IPS-18c (cell line): Measurements from ENCODE around the gene GOLPH3.
"Not testable (repeated sequence)": the region's sequence is repeated elsewhere in the genome, so short reads cannot be mapped to it uniquely, and the experiment has no call there.

Source experiments
- H3K4me3 ChIP-seq: 2 replicates; pipeline ENCODE4 v1.7.0; 2013; ENCODE audit warnings: low read depth, mild to moderate bottlenecking, low read length, moderate library complexity; ENCODE audit not compliant: insufficient read depth
- H3K9me3 ChIP-seq: one replicate; pipeline ENCODE4 v1.6.1; 2013; ENCODE audit warnings: mild to moderate bottlenecking, low read length, moderate library complexity; ENCODE audit not compliant: control insufficient read depth, insufficient read depth

GOLPH3 gene

DNA sequence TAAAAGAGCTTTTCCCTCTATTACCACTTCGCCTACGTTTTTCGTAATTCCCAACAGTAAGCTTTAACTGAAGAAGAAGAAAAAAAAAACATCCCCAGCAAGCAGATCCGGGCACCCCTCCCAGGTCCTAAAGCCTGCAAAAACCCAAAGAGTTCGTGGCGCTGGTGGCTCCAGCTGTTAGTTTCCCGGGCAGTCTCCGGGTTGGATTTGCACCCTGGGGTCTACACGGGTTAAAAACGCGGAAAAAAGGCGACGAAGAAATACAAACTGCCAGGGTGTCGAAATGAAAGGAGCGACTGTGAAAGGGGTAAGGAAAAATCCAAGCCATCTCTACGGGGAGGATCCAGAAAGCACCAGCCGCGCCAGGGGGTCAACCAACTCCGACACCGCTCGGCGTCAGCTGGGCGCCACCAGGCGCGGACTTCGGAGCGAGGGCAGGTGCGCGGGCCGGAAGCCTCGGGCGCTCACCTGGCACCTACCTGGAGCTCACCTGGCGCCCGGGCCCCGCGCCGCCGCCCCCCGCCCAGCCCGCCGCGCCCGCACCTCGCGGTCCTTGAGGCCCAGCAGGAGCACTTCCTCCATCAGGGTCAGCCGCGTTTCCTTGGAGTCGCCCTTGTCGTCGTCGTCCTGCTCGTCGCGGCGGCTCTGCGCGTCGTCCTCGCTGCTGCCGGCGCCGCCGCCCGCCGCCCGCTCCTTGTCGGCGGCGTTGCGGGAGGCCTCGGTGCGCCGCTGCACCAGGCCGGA lies 680 bp downstream of the GOLPH3 start:
- Histone ChIP-seq H3K4me3 (peak overlapping the region; percentile 95), H3K9me3 (no peaks in the 10 kb centered on the region)

DNA sequence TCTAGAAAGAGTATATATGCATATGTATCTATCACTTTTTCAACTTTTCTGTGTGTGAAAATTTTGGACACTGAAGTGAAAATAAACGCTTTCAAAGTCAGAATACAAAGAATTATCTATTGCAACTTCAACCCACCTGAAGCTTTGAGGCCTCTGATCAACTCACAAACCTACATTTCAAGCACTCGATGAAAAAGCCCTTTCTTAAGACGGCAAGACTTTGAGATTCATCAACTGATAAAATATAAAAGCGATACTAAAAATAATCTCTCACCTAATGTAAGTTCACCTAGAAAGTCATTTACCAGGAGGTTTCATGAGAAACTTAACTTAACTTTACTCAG lies 1.2 kb downstream of the GOLPH3 start:
- Histone ChIP-seq H3K4me3 (peak overlapping the region; percentile 95), H3K9me3 (no peaks in the 10 kb centered on the region)

DNA sequence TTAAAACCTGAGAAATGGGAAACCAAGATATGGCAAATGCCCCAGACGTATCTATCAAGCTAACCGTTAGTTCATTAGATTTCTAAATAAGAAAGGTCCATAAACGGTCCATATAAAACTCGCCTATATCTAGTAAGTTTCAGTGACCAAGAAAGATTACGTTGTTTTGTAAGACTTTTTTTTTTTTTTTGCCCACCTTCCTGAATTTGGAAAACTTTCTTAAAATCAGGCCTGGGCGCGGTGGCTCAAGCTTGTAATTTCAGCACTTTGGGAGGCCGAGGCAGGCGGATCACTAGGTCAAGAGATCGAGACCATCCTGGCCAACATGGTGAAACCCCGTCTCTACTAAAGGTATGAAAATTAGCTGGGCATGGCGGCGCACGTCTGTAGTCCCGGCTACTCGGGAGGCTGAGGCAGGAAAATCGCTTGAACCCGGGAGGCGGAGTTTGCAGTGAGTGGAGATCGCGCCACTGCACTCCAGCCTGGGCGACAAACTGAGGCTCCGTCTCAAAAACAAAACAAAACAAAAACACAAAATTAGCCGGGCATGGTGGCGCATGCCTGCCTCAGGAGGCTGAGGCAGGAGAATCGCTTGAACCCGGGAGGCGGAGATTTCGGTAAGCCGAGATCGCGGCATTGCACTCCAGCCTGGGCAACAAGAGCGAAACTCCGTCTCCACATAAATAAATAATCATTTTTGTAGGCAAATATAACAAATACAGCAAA lies 1.8 kb downstream of the GOLPH3 start:
- H3K4me3 ChIP-seq, result peak overlapping the region; percentile 95
- H3K9me3 ChIP-seq, result not testable (repeated sequence)

DNA sequence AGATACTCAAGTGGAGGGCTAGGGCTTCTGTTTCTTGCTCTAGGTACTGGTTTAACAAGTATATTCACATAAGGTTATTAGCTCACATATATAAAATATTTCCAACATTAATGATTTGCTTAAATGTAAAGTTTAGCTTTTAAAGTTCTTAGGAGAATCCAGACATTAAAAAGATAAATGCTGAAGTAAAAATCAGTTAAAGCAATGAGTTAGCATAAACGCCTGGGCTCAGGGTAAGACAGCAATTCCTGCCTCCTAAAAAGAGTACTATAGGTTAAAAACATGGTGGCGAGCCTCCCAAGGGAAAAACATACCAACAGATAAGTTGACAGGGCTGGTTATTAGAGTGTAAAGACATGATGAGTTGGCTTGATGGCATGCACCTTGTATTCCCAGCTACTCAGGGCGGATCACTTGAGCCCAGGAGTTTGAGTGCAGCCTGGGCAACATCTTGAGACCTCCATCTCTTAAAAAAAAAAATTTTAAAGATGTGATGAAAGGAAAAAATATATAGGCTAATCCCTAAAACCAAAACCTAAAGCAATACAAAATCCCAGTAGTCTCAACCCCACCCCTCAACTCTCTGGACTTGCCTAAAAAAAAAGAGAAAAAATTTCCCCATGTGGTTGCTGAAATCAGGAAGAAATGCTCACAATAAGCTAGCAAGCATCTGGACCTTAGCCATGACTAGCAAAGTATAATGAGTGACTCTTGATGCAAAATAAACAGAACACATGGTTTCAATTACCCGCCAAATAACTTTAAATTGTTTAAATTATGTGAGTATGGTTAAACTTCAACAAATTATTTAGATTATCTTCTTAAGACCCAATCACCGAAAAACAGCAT lies 3.6 kb downstream of the GOLPH3 start:
- Histone ChIP-seq H3K9me3 (no peaks in the 10 kb centered on the region), H3K4me3 (no peak overlapping the region)

- no peak overlapping the region for H3K4me3 ChIP-seq
- H3K9me3 ChIP-seq, result no peaks in the 10 kb centered on the region
Measured at GRCh38 chr5:32168460-32169033, 5.6 kb downstream of the GOLPH3 start.

GRCh38 chr5:32165597-32165996 lies 8.5 kb downstream of the GOLPH3 start:
- no peak overlapping the region for H3K4me3 ChIP-seq

DNA sequence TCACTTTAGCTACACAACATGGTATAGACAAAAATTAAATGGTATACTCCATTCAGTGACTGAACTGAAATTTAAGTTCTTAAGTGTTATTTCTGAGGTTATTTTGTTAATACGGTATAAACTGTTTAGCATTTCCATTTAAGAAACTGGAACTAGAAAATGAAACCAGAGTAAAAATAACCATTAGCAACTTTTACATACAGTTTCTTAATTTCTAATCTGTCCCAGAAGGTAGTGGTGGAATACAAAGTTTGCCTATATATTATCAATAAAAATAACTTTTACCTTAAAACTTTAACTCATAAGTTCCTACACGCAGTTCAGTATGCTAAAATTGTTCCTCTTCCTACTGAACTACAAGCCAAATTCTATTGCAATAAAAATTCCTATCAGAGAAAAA lies 10.3 kb downstream of the GOLPH3 start:
- no peak overlapping the region for H3K4me3 ChIP-seq

More at GRCh38 chr5:32165597-32165996, 8.5 kb downstream of the GOLPH3 start:
- no peaks in the 10 kb centered on the region for H3K9me3 ChIP-seq

DNA sequence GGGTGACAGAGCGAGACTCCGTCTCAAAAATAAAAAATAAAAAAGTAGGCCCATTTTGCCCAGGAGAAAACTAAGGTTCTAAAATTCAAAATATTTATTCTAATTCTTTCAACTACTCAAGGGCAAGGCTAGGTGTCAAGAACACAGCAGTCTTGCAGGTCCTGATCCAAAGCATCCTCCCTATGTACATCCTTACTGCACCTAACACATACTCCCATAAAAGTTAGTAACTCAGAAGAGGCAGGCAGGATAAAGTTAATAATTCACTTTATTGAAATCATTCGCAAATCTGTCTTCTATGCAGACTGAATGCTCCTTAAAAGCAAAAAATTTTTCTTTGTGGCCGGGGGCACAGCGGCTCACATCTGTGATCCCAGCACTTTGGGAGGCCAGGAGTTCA lies 11.1 kb downstream of the GOLPH3 start:
- H3K4me3 ChIP-seq, result no peak overlapping the region

More for the DNA sequence above, 10.3 kb downstream of the GOLPH3 start:
- H3K9me3 ChIP-seq, result no peaks in the 10 kb centered on the region

GRCh38 chr5:32160228-32160627 lies 13.9 kb downstream of the GOLPH3 start:
- Histone ChIP-seq H3K9me3 (no peaks in the 10 kb centered on the region), H3K4me3 (no peak overlapping the region)

More for the DNA sequence above, 11.1 kb downstream of the GOLPH3 start:
- H3K9me3 ChIP-seq, result no peaks in the 10 kb centered on the region

DNA sequence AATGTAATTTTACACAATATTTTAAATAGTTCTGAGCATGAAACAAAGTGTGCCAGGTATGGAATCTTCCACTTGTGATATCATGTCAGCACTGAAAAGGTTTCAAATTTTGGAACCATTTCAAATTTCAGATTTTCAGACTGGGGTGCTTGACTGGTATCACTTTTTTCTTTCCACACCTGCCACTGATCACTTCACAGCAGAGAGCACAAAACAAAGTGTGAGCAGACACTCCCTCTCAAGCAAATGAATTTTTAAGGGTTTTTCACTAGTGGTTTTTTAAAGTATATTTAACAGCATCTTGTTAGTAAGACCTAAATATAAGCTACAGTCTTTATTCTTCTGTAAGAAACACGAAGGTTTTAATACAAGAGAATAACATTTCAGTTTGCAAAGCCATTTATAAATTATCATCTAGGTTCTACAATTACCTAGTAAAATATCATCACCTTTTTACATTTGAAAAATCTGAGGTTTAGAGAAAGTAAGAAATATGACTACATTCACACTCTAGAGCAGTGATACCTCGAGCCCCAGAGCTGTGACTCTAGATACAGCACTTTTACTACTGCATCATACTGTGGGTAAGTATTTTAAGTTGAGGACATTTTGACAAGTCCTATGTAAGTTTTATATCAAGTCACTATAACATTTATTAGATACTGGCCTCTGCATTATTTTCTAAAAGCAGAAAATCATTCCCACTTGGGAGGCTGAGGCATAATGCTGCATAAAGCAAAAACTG lies 14.6 kb downstream of the GOLPH3 start:
- H3K4me3 ChIP-seq, result no peak overlapping the region

DNA sequence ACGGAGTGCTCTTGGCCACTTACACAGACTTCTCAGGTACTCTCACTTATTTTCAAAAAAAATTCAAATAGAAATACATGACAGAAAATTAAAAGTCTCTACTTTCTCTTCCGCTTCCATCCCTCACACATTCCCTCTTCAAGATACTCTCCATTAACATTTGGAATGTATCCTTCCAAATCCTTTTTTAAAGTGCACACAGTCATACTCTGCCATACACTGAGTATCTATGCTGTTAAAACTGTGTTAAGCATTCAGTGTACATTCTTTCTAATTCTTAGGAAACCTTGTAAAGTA lies 15.5 kb downstream of the GOLPH3 start:
- Histone ChIP-seq H3K4me3 (no peak overlapping the region), H3K9me3 (no peaks in the 10 kb centered on the region)

More for the DNA sequence above, 14.6 kb downstream of the GOLPH3 start:
- no peaks in the 10 kb centered on the region for H3K9me3 ChIP-seq

- Histone ChIP-seq H3K9me3 (no peaks in the 10 kb centered on the region), H3K4me3 (no peak overlapping the region)
Measured at GRCh38 chr5:32157078-32157477, 17.0 kb downstream of the GOLPH3 start.

DNA sequence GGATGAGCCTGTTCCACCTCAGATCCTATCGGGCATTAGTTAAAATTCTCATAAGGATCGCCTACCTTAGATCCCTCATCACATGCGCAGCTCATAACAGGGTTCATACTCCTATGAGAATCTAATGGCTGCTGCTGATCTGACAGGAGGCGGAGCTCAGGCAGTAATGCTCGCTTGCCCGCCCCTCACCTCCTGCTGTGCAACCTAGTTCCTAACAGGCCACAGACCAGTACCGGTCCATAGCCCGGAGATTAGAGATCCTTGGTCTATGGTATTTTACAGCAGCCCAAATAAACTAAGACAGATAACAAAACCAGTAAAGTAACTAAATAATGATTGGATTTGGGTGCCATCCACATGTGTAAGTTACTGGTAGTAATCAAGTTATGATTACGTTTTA lies 17.5 kb downstream of the GOLPH3 start:
- Histone ChIP-seq H3K9me3 (no peaks in the 10 kb centered on the region), H3K4me3 (no peak overlapping the region)

- no peaks in the 10 kb centered on the region for H3K9me3 ChIP-seq
- no peak overlapping the region for H3K4me3 ChIP-seq
Measured at GRCh38 chr5:32155211-32155610, 18.9 kb downstream of the GOLPH3 start.

GRCh38 chr5:32153723-32154122 lies 20.4 kb downstream of the GOLPH3 start:
- Histone ChIP-seq H3K4me3 (no peak overlapping the region), H3K9me3 (no peaks in the 10 kb centered on the region)

DNA sequence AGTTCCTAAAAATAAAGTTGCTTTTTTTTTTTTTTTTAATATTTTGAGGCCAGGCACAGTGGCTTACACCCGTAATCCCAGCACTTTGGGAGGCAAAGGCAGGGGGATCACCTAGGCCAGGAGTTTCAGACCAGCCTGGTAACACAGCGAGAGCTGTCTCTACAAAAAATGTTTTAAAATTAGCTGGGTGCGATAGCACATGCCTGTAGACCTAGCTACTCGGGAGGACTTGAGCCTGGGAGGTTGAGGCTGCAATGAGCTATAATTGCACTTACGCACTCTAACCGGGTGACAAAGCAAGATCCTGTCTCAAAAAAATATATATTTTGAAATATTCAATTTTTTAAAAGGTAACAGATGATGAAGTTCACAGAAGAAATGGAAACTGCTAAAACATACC lies 22.9 kb downstream of the GOLPH3 start:
- Histone ChIP-seq H3K4me3 (no peak overlapping the region), H3K9me3 (no peaks in the 10 kb centered on the region)

- no peak overlapping the region for H3K4me3 ChIP-seq
- H3K9me3 ChIP-seq, result no peaks in the 10 kb centered on the region
Measured at GRCh38 chr5:32150366-32150765, 23.8 kb downstream of the GOLPH3 start.
